GM13976 (cell line): ENCODE measurements around the gene CHML.

Experiments
- DNase-seq: peaks from one replicate; pipeline ENCODE4 v3.0.0; 2012; ENCODE audit warnings: low spot score
- in situ Hi-C: fragments of 300-500 bp; cut with MboI; formaldehyde crosslinking; loops from one replicate; pipeline ENCODE4 v1.12.0; 2022; ENCODE audit warnings: low sequenced_read_pairs, mixed read lengths, inconsistent platforms; ENCODE audit not compliant: unreplicated experiment
- TF ChIP-seq, protein P1 (sequence below): IDR thresholded peaks from 2 replicates; pipeline ENCODE4 v1.5.1; 2012; ENCODE audit warnings: borderline replicate concordance, mild to moderate bottlenecking; ENCODE audit not compliant: insufficient read depth; ENCODE audit errors: extremely low read depth, missing control alignments, control extremely low read depth

Gene CHML

DNA sequence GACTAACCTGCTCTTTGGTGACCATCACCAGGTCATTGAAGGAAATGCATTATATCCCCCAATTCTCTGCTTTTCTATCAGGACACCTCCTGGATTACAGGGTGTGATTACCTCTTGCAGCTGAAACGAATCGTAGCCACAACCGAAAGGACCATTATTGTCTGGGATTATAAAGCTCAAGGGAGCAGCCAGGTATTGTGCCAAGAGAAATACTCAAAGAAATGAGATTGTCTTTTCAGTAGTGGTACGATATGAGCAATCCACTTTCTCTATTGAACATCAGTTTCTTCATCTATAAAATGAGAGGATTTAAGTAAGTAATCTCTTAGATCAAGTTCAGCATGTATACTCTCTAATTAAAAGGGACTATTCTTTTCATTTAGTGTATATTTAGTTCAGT, 39.2 kb upstream of the CHML start:
- no peak for DNase-seq
- TF ChIP-seq, protein P1, sequence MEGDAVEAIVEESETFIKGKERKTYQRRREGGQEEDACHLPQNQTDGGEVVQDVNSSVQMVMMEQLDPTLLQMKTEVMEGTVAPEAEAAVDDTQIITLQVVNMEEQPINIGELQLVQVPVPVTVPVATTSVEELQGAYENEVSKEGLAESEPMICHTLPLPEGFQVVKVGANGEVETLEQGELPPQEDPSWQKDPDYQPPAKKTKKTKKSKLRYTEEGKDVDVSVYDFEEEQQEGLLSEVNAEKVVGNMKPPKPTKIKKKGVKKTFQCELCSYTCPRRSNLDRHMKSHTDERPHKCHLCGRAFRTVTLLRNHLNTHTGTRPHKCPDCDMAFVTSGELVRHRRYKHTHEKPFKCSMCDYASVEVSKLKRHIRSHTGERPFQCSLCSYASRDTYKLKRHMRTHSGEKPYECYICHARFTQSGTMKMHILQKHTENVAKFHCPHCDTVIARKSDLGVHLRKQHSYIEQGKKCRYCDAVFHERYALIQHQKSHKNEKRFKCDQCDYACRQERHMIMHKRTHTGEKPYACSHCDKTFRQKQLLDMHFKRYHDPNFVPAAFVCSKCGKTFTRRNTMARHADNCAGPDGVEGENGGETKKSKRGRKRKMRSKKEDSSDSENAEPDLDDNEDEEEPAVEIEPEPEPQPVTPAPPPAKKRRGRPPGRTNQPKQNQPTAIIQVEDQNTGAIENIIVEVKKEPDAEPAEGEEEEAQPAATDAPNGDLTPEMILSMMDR, result no peak
- in situ Hi-C loops, result no loop called here

DNA sequence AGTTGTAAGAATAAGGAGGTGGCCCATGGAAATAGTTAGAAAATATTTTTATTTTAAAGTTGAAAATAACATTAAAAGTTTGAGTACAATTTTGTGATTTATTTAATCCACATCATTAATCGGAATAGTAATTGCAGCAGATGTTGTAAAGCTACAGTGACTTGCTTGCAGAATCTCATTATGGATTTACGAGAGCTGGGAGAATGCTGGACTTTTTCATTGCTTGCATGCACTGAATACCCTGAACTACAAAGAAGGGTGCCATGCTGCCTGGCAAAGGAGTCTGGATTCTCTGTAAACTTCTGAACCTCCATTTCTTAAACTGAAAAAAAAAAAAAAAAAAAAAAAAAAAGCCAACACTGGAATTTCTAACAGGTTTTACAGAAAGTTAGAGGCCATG, 38.4 kb upstream of the CHML start:
- DNase-seq, result no peak
- in situ Hi-C loops, result no loop called here
- TF ChIP-seq, protein P1, result no peak

DNA sequence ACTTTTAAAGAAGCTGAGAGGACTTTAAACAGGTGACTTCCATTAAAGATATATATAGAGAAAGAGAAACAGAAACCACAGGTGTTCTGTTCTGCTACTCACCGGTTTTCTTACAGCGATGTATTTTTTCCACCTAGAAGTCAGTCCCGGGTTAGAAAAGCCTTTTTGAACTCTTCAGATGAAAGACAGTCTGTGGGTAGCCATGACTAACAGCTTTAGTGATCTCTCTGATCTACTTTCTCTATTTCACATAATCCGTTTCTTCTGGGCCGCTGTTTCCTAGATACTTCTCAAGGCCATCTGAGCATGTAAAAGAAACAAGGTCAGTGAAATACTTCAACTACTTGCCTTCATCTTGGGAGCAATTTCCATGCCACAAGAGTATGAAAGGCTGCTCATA, 37.0 kb upstream of the CHML start:
- TF ChIP-seq, protein P1, result no peak
- in situ Hi-C loops, result no loop called here
- DNase-seq, result peak; percentile 52

DNA sequence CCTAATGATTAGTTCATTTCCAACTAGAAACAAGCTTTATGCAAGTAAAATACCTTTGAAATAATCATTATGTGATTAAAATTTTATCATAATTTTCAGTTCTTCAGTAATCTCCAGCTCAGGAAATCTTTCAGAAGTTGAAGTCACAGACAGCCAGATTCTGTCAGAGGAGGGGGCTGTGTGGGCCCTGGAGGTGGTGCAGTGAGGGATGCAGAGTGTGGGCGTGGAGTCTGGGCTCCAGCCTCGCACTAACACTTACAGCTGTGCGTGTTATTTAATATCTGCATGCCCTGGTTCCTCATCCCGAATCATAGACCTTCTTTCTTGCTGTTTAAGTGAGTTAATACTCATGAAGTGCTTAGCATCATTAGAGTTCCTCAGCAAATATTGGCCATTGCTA, 35.8 kb upstream of the CHML start:
- DNase-seq, result no peak
- TF ChIP-seq, protein P1, result no peak
- in situ Hi-C loops, result no loop called here

DNA sequence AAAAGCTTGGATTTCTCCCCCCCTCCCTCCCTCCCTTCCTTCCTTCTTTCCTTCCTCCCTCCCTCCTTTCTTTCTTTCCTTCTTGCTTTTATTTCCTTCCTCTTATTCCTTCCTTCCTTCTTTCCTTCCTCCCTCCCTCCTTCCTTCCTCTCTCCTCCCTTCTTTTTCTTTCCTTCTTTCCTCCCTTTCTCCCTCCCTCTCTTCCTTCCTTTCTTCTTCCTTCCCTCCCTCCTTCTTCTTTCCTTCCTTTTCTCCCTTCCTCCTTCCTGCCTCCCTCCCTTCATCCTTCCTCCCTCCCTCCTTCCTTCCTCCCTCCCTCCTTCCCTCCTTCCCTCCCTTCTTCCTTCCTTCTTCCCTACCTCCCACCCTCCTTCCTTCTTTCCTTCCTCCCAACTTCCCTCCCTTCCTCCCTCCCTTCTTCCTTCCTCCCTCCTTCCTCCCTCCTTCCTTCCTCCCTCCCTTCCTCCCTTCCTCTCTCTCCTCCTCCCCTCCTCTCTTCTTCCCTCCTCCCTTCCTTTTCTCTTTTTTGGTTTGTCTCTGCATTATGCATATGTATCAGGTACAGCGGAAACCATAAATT, 34.7 kb upstream of the CHML start:
- in situ Hi-C loops, result no loop called here
- TF ChIP-seq, protein P1, result no peak
- no peak for DNase-seq

DNA sequence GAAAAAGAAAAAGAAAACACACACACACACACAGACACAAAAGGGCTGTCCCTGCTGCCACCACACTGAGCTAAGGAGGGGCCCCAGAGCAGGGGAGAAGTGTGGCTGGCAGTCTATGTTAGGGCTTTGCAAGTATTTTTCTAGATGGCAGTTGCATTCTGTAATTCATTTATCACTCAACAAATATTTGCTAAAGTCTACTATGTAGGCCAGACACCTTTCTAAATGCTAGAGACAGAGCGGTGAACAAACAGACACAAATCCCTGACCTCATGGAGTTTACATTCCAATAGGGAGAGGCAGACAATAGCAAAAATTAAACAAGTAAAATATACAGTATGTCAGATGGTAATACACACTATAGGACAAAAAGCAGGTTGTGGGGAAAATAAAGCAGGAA, 32.1 kb upstream of the CHML start:
- TF ChIP-seq, protein P1, result no peak
- DNase-seq, result no peak
- in situ Hi-C loops, result no loop called here
